T-helper 2 cell treated with Interferon-gamma antibody and Interleukin-4, amounts not matched to agents 5 μg/mL and 100 μg/mL, for 36 hours (primary cell): ENCODE measurements around the gene TFCP2L1.

Source experiments
- DNase-seq: peaks from one replicate; pipeline ENCODE4 v3.0.0; 2021; ENCODE audit warnings: low spot score
- H3K27ac Mint-ChIP-seq: one replicate; pipeline ENCODE4 v1.8.0; 2021; ENCODE audit warnings: mild to moderate bottlenecking, mixed read lengths
- H3K27me3 Mint-ChIP-seq: one replicate; pipeline ENCODE4 v1.8.0; 2021; ENCODE audit warnings: low read depth, mixed read lengths
- H3K36me3 Mint-ChIP-seq: one replicate; pipeline ENCODE4 v1.8.0; 2021; ENCODE audit warnings: low read depth, mixed read lengths
- H3K4me1 Mint-ChIP-seq: one replicate; pipeline ENCODE4 v1.8.0; 2021; ENCODE audit warnings: low read depth, mixed read lengths
- H3K4me3 Mint-ChIP-seq: one replicate; pipeline ENCODE4 v1.8.0; 2022; ENCODE audit warnings: mild to moderate bottlenecking, moderate library complexity, mixed read lengths
- H3K9me3 Mint-ChIP-seq: one replicate; pipeline ENCODE4 v1.8.0; 2021; ENCODE audit warnings: mixed read lengths

Gene TFCP2L1

DNA sequence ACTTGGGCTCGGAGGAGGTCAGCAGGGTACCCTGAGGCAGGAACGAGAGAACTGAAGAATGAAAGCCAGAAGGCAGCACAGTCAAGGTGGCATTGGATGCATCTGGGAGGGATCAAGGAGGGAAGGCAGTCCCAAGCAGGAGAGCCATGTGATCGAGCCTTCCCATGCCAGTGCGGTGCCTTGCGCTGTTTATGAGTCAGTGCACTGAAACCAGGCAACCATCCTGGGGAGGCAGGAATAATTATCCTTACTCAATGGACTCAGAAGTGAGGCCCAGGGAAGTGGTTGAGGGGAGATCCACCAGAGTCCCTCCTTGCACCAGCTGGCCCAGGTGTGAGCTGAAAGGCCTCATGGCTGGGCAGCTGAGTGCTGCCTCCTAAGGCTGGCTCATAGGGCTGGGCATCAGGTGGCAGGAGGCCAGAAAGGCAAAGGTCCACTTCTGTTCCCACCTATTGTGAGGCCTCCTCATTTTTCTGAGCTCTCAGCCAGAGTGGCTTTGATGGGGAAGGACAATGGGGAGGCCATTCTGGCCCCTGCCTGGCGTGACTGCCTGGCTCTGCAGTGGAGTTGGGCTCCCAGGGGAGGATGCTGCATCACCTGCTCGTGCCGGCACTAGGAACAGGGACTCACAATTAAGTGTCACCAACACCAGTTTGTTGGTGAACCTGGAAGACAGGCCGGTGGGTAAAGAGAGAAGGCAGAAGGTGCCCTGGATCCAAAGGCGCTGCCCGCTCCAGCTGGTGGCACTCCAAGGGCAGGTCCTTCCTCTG is 82.3 kb downstream of the TFCP2L1 start:
- Mint-ChIP-seq H3K27me3 (no peaks in the 10 kb centered on the region), H3K36me3 (no peaks in the 10 kb centered on the region), H3K9me3 (no peaks in the 10 kb centered on the region), H3K4me3 (no peak overlapping the region), H3K4me1 (no peaks in the 10 kb centered on the region), H3K27ac (no peak overlapping the region)
- no peak for DNase-seq

DNA sequence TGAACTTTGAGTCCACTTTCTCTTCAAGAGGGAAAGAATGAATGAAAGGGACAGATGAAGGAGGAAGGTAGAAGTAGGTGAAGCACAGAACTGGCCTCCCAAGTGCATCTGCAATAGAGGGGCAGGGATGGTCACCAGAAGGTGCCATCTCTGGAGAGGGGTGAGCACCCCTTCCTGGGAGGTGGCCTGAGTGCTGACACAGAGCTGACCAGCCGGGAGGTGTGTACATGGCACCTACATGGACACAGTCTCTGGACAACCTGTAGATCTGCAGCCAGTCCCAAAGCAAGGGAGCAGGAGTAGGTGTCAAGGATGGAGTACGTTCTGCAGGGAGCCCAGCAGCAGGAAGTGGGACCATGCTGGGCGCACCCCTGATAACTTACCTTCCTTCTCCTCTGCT is 83.2 kb downstream of the TFCP2L1 start:
- Mint-ChIP-seq H3K27me3 (no peaks in the 10 kb centered on the region), H3K9me3 (no peaks in the 10 kb centered on the region), H3K27ac (no peak overlapping the region), H3K4me3 (no peak overlapping the region), H3K4me1 (no peaks in the 10 kb centered on the region), H3K36me3 (no peaks in the 10 kb centered on the region)
- no peak for DNase-seq

DNA sequence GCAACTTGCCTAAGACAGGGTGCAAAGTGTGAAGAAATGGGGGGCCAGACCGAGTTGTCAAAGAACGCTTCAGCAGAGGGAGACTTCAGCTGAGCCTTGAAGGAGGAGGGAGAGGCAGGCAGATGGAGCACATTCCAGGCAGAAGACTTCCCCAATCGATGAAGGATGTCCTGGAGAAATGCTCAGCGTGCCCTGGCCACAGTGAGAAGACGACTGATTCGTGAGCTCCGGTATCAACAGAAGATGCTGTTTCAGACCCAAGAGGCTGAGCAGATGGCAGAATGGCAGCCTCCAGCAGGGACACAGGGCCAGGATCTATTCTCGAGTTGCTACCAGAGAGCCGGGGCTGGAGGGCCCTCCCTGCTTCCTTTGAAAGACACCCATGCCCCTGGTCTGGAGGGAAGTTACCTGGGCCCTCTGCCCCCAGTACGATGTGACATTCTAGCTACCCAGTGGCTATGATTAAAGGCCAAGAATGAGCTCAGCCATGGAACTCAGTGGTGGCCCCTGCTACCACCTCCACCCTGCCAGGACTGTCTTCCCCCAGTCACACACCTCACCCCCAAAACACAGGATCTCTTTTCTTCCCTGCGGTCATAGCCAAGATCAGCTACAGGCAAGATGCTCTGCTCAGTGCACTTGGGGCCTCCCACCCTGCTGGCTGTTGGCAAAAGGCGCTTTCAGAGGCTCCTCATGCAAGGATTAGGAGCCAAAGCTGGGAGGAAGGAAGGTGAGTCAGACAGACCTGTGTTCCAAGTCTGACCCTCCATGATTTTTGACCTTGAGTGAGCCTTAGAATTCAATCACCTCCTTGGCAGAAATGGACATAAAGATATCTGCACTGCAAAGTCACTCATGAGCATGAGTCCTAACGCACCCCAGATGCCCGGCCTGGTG is 84.3 kb downstream of the TFCP2L1 start:
- Mint-ChIP-seq H3K9me3 (no peaks in the 10 kb centered on the region), H3K27ac (no peak overlapping the region), H3K4me1 (no peaks in the 10 kb centered on the region), H3K4me3 (no peak overlapping the region), H3K27me3 (no peaks in the 10 kb centered on the region), H3K36me3 (no peaks in the 10 kb centered on the region)
- no peak for DNase-seq

DNA sequence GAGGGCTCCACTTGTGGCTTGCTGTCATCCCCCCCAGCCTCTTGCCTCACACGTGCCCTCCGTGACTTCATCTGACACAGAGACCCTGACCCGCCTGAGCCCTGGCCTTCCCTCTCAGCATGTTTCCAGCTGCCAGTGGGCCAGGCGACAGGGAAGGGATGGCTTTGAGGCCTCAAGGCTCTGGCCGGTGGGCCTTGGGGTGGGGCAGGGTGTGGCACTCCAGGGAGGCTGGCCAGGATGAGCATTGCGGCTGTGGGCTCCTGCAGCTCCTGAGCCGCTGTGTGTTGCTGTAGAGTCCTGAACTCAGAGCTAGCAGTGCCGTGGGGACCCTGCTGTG is 85.0 kb downstream of the TFCP2L1 start:
- H3K4me3 Mint-ChIP-seq = no peak overlapping the region
- H3K27me3 Mint-ChIP-seq = no peaks in the 10 kb centered on the region
- H3K27ac Mint-ChIP-seq = no peak overlapping the region
- no peaks in the 10 kb centered on the region for H3K36me3 Mint-ChIP-seq
- no peaks in the 10 kb centered on the region for H3K4me1 Mint-ChIP-seq
- H3K9me3 Mint-ChIP-seq = no peaks in the 10 kb centered on the region
- no peak for DNase-seq

DNA sequence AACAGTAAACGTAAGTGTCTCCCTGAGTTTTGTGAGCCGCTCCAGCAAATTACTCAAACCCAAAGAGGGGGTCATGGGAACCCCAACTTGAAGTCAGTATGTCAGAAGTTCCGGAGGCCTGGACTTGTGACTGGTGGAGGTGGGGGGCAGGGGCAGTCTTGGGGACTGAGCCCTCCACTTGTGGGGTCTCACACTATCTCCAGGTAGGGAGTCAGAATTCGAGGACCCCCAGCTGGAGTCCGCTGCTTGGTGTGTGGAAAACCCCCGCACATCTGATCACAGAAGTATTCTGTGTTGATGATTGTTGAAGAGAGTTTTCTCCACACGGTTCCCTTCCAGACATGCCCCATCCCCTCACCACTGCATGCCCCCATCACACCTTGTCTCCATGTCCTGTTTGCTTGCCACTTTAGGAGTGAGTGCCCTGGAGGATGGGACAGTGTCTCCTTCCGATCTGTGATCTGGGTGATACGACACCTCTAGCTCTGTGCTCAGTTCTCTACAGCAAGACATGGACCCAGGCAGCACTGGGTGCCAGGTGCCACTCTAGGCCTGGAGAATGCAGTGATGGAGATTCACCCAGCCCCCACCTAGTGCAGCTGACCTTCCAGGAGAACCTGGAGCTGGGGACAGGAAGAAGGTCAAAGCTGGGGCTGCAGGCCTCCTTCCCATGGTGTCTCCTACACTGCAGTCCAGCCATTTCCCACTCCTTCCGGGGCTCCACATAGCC is 85.6 kb downstream of the TFCP2L1 start:
- no peak for DNase-seq
- Mint-ChIP-seq H3K4me1 (no peaks in the 10 kb centered on the region), H3K4me3 (no peak overlapping the region), H3K27me3 (no peaks in the 10 kb centered on the region), H3K36me3 (no peaks in the 10 kb centered on the region), H3K9me3 (no peaks in the 10 kb centered on the region), H3K27ac (no peak overlapping the region)

DNA sequence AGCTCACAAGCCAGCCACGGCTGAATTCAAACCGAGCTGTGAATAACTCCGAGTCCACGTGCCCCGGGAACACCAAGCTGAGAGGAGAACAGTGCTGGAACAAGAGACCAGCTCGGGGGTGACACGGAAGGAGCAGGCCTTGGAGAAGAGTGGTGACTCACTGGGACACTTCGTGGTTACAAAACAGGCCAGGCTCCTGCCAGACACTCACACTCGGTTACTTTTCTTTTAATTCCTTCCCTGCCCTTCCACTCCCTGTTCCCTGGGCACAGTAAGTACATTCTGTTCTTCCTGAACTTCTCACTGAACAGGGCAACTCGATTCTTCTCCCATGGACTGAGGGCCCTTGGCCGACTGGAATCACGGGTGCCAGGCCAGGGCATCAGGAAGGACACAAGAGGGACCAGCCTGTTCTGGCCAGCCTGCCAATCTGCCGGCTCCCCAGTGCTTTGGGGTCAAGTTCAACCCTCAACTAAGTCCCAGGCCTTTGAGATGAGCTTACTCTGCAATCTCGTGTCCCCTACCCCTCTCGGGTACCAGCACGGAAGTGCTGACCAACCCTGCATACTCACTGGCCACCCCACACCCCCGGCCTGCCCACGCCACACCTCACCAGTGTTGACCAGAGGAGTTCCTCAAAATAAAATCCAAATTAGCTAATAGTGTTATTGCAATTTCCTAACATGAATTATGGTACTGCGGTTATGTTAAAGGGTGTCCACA is 87.5 kb downstream of the TFCP2L1 start:
- DNase-seq = no peak
- Mint-ChIP-seq H3K4me1 (no peaks in the 10 kb centered on the region), H3K36me3 (no peaks in the 10 kb centered on the region), H3K4me3 (no peak overlapping the region), H3K9me3 (no peaks in the 10 kb centered on the region), H3K27ac (no peak overlapping the region), H3K27me3 (no peaks in the 10 kb centered on the region)

DNA sequence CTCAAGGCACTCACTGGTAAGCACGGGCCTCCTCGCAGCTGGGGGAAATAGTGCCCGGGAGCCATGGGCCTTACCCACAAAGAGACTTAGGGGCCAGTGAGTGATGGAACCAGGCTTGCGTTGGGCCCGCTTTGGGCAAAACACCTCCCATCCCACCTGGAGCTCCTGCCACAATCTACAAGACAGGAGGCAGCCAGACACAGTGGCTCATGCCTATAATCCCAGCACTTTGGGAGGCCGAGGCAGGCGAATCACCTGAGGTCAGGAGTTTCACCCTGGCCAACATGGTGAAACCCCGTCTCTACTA is 88.2 kb downstream of the TFCP2L1 start:
- Mint-ChIP-seq H3K27me3 (no peaks in the 10 kb centered on the region), H3K9me3 (no peaks in the 10 kb centered on the region), H3K27ac (no peak overlapping the region), H3K4me1 (no peaks in the 10 kb centered on the region), H3K36me3 (no peaks in the 10 kb centered on the region), H3K4me3 (no peak overlapping the region)
- no peak for DNase-seq

DNA sequence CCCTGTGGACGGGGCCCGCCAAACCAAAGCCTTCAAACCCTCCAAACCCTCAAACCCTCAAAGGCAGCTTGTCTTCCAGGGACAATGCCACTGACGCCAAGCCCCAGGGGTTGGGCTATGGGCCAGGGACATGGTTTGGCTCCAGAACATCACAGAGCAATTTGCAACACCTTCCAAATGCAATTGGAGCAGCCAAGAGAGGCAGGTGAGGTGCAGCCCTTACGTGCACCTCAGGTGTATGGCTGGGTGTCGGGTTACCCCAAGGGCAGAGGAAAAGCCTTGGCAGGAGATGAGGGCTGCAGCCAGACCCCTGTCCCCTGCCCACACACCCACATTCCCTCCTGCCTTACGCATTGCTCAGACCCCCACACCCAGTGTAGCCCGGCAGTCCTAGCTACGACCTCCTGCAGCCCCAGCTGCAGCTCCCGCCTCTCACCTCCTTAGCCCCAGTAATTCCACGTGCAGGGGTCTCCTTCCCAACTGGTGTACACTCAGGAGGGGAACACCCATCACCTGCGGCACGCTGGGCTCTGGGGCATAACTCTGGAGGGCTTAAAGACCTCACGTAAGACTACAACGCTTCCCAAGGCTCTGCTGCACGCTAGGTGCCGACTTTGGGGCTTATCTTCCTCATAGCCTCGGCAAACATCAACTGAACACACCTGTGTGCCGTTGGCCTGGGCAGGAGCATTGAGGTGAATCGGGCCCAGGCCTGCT is 88.7 kb downstream of the TFCP2L1 start:
- Mint-ChIP-seq H3K27ac (no peak overlapping the region), H3K27me3 (no peaks in the 10 kb centered on the region), H3K4me1 (no peaks in the 10 kb centered on the region), H3K9me3 (no peaks in the 10 kb centered on the region), H3K36me3 (no peaks in the 10 kb centered on the region), H3K4me3 (no peak overlapping the region)
- no peak for DNase-seq

DNA sequence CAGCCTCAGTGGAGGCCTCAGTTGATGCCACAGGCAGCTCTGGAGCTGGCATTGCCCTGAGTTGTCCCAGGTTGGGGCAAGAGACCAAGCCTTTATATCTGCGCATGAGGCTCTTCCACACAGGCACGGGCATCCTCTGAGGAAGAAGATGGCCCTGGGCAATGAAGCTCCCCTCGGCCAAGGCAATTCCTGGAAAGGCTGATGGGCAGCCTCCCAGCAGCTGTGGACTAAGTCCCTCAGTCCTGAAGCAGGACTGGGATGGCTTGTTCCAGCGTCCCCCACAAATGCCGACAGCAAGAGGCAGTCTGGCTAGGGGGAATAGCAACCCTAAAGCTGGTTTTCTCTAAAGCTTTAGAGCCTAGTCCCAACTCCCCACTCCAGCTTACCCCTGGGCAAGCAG is 90.0 kb downstream of the TFCP2L1 start:
- Mint-ChIP-seq H3K27me3 (no peaks in the 10 kb centered on the region), H3K27ac (no peak overlapping the region), H3K9me3 (no peaks in the 10 kb centered on the region)

DNA sequence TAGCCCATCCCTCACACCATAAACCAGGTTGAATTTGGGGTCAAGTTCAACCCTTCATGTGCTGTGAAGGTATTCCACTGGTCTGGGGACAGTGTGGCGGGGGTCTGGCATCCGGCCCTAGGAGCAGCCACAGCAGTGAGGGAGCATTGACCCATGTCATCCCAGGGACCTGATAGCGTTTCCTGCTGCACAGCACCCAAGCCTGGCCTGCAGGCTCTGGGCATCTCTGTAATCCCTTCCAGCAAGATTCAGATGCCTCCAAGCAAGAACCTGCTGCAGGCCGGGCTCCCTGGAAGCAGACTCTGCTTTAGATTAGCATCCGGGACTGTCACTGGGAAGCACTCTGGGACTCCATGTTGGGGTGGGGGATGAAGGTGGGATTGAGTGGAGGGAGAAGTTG is 90.4 kb downstream of the TFCP2L1 start:
- H3K36me3 Mint-ChIP-seq = no peaks in the 10 kb centered on the region
- DNase-seq = no peak
- no peak overlapping the region for H3K27ac Mint-ChIP-seq
- no peaks in the 10 kb centered on the region for H3K27me3 Mint-ChIP-seq
- H3K4me3 Mint-ChIP-seq = no peak overlapping the region
- no peaks in the 10 kb centered on the region for H3K4me1 Mint-ChIP-seq
- H3K9me3 Mint-ChIP-seq = no peaks in the 10 kb centered on the region

More for the DNA sequence above, 90.0 kb downstream of the TFCP2L1 start:
- DNase-seq = no peak
- Mint-ChIP-seq H3K4me1 (no peaks in the 10 kb centered on the region), H3K36me3 (no peaks in the 10 kb centered on the region), H3K4me3 (no peak overlapping the region)

DNA sequence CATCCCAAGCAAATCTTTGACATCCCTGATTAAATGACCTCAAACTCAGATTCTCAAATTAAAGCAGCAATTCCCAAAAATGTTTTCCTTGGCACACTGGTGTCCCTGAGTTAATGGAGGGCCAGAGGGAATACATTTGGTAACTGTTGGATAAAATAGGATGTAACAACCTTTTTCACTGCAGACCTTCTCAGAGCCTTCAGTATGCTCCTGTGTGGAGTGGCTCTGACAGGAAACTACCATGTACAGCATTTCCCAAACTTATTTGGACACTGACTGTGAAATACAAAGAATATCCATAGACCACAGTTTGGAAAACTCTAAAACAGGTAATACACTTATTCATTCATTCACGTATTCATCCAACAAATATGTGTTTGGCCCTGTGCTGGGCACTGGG is 91.8 kb downstream of the TFCP2L1 start:
- no peak for DNase-seq
- Mint-ChIP-seq H3K4me3 (no peak overlapping the region), H3K9me3 (no peaks in the 10 kb centered on the region), H3K4me1 (no peaks in the 10 kb centered on the region), H3K27ac (no peak overlapping the region), H3K36me3 (no peaks in the 10 kb centered on the region), H3K27me3 (no peaks in the 10 kb centered on the region)

DNA sequence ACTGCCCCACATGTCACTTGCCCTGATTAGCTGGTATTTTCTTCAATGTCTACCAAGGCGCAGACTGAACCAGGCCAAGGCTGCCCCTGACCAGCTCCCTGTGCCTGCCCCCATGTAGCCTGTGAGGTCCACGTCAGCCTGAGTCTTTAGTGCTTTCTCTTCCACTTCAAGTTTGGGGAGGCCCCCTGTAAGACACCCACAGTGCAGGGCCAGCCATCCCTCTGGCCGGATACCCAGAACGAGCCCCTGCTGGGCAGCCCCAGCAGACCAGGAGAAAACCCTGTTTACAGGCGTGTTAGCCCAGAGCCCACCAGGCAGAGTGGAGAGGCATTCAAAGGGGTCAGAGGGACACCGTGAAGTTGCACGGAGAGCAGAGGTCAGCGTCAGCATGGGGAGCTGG is 92.4 kb downstream of the TFCP2L1 start:
- Mint-ChIP-seq H3K9me3 (no peaks in the 10 kb centered on the region), H3K36me3 (no peaks in the 10 kb centered on the region), H3K27ac (no peak overlapping the region), H3K4me3 (no peak overlapping the region), H3K27me3 (no peaks in the 10 kb centered on the region), H3K4me1 (no peaks in the 10 kb centered on the region)
- DNase-seq = no peak
